HL-60 (cell line): Measurements from ENCODE around the gene COX6B2.

ENCODE experiments used
- DNase-seq, 2 experiments: peaks; one replicate each; pipeline ENCODE4 v3.0.0-alpha.2; 2010 to 2020; ENCODE audit warnings: low read depth in 1 of 2, low spot score in 1 of 2
- H3K27ac ChIP-seq: fragments of 250-450 bp; sonication (Bioruptor Pico); replicated peaks from 2 replicates; pipeline ENCODE4 v1.5.1; 2020; ENCODE audit warnings: mild to moderate bottlenecking, moderate library complexity
- H3K27me3 ChIP-seq: fragments of 250-450 bp; sonication (Bioruptor Pico); 2 replicates; pipeline ENCODE4 v1.5.1; 2021; ENCODE audit warnings: mild to moderate bottlenecking, moderate library complexity; ENCODE audit not compliant: insufficient read depth, poor library complexity, severe bottlenecking
- H3K4me3 ChIP-seq: replicated peaks from 2 replicates; pipeline ENCODE4 v1.5.1; 2011; ENCODE audit warnings: mild to moderate bottlenecking, control low read depth, low read length; ENCODE audit not compliant: insufficient read depth
- CTCF ChIP-seq: IDR thresholded peaks from one replicate; pipeline ENCODE4 v1.5.1; 2011; ENCODE audit warnings: low read length, control low read depth, inconsistent platforms; ENCODE audit not compliant: insufficient read depth
- GABPA ChIP-seq: IDR thresholded peaks from 2 replicates; pipeline ENCODE4 v1.6.1; 2012; ENCODE audit warnings: low read depth
- POLR2AphosphoS5 ChIP-seq: IDR thresholded peaks from 2 replicates; pipeline ENCODE4 v1.6.1; 2012; ENCODE audit warnings: low read depth
- REST ChIP-seq: IDR thresholded peaks from 2 replicates; pipeline ENCODE4 v1.6.1; 2012; ENCODE audit warnings: low read depth; ENCODE audit not compliant: insufficient replicate concordance
- SPI1 ChIP-seq: IDR thresholded peaks from 2 replicates; pipeline ENCODE4 v1.6.1; 2012; ENCODE audit warnings: low read depth, mild to moderate bottlenecking, borderline replicate concordance

The COX6B2 gene

GRCh38 chr19:55322204-55322885, 32.2 kb downstream of the COX6B2 start:
- TF ChIP-seq SPI1 (no peak), POLR2AphosphoS5 (no peak), REST (no peak), GABPA (no peak)

GRCh38 chr19:55321466-55322137, 32.9 kb downstream of the COX6B2 start:
- Histone ChIP-seq H3K27ac (no peak overlapping the region), H3K27me3 (no peaks in the 10 kb centered on the region), H3K4me3 (no peak overlapping the region)
- TF ChIP-seq CTCF (no peak), SPI1 (no peak), POLR2AphosphoS5 (no peak), REST (no peak), GABPA (no peak)
- DNase-seq = no peak

More at GRCh38 chr19:55322204-55322885, 32.2 kb downstream of the COX6B2 start:
- DNase-seq = no peak
- no peak overlapping the region for H3K27ac ChIP-seq
- H3K4me3 ChIP-seq = no peak overlapping the region
- H3K27me3 ChIP-seq = no peaks in the 10 kb centered on the region

- no peak for TF ChIP-seq SPI1
- no peak for TF ChIP-seq REST
- no peak for TF ChIP-seq POLR2AphosphoS5
- no peak for TF ChIP-seq CTCF
- no peak for TF ChIP-seq GABPA
- Histone ChIP-seq H3K27ac (no peak overlapping the region), H3K27me3 (no peaks in the 10 kb centered on the region), H3K4me3 (no peak overlapping the region)
- no peak for DNase-seq
These were observed 33.6 kb downstream of the COX6B2 start for GRCh38 chr19:55320844-55321419.
